ENCODE measurements around the gene PLXNA1. TPM values are rescaled to one million over a fixed set of nuclear protein-coding genes. Genes with fewer than 3 reads are reported as not detected.

The PLXNA1 gene
- polyA plus RNA-seq, 1 donor from 2014 or later, result 65.6 TPM

GRCh38 chr3:126971891-126972351, 11.0 kb upstream of the PLXNA1 start:
- H3K4me2 ChIP-seq (ENCODE audit: low read length), result no peak overlapping the region
- TF ChIP-seq EZH2 (IDR thresholded peaks at IDR 0.05; ENCODE audit: borderline replicate concordance, insufficient read depth, low read length, poor library complexity, severe bottlenecking), result no peak
- no peak for TF ChIP-seq REST (IDR thresholded peaks at IDR 0.05; ENCODE audit: borderline replicate concordance)
- no peak for TF ChIP-seq EP300 (conservative IDR thresholded peaks at IDR 0.05; ENCODE audit: poor library complexity, severe bottlenecking)
- TF ChIP-seq RAD21 (conservative IDR thresholded peaks at IDR 0.05), result no peak
- no peak for TF ChIP-seq SMC3 (conservative IDR thresholded peaks at IDR 0.05; ENCODE audit: poor library complexity)
- TF ChIP-seq POLR2AphosphoS5 (IDR thresholded peaks at IDR 0.05), result no peak
- TF ChIP-seq CTCF (IDR thresholded peaks at IDR 0.05; ENCODE audit: poor library complexity, severe bottlenecking), result no peak
- no peak for TF ChIP-seq MXI1 (conservative IDR thresholded peaks at IDR 0.05; ENCODE audit: poor library complexity, severe bottlenecking)
- TF ChIP-seq TAF1 (IDR thresholded peaks at IDR 0.05; ENCODE audit: low read depth), result no peak
- H3K9me2 ChIP-seq (ENCODE audit: insufficient read depth, low read length), result no peaks in the 10 kb centered on the region
- H4K20me1 ChIP-seq (ENCODE audit: insufficient read depth), result no peaks in the 10 kb centered on the region
- no peaks in the 10 kb centered on the region for H3K9me3 ChIP-seq (ENCODE audit: low read length)
- no peaks in the 10 kb centered on the region for H3K27me3 ChIP-seq (ENCODE audit: insufficient read depth, low read depth, low read length)
- H3K9ac ChIP-seq (ENCODE audit: low read length), result no peak overlapping the region
- H3K4me3 ChIP-seq (ENCODE audit: low read length), result no peak overlapping the region
- no peaks in the 10 kb centered on the region for H3K79me2 ChIP-seq (replicated peaks; ENCODE audit: insufficient read depth, low read length)
- H3K36me3 ChIP-seq (ENCODE audit: insufficient read depth, low read length), result no peaks in the 10 kb centered on the region
- no peak overlapping the region for H2AFZ ChIP-seq (ENCODE audit: low read depth, low read length)
- no peaks in the 10 kb centered on the region for H3F3A ChIP-seq (ENCODE audit: insufficient read depth, low read length, poor library complexity, severe bottlenecking)
- no peak overlapping the region for H3K27ac ChIP-seq (ENCODE audit: low read length)

- Histone ChIP-seq H3K79me2 (replicated peaks; ENCODE audit: insufficient read depth, low read length) (no peaks in the 10 kb centered on the region), H3K27me3 (ENCODE audit: insufficient read depth, low read depth, low read length) (no peaks in the 10 kb centered on the region), H3K4me2 (ENCODE audit: low read length) (no peak overlapping the region), H3K36me3 (ENCODE audit: insufficient read depth, low read length) (no peaks in the 10 kb centered on the region), H2AFZ (ENCODE audit: low read depth, low read length) (no peak overlapping the region), H3F3A (ENCODE audit: insufficient read depth, low read length, poor library complexity, severe bottlenecking) (no peaks in the 10 kb centered on the region), H3K4me3 (ENCODE audit: low read length) (no peak overlapping the region), H4K20me1 (ENCODE audit: insufficient read depth) (no peaks in the 10 kb centered on the region), H3K27ac (ENCODE audit: low read length) (no peak overlapping the region), H3K9me3 (ENCODE audit: low read length) (no peaks in the 10 kb centered on the region), H3K9ac (ENCODE audit: low read length) (no peak overlapping the region), H3K9me2 (ENCODE audit: insufficient read depth, low read length) (no peaks in the 10 kb centered on the region)
- TF ChIP-seq EZH2 (IDR thresholded peaks at IDR 0.05; ENCODE audit: borderline replicate concordance, insufficient read depth, low read length, poor library complexity, severe bottlenecking), result no peak
- TF ChIP-seq SMC3 (conservative IDR thresholded peaks at IDR 0.05; ENCODE audit: poor library complexity), result no peak
- TF ChIP-seq EP300 (conservative IDR thresholded peaks at IDR 0.05; ENCODE audit: poor library complexity, severe bottlenecking), result no peak
- TF ChIP-seq POLR2AphosphoS5 (IDR thresholded peaks at IDR 0.05), result no peak
- TF ChIP-seq TAF1 (IDR thresholded peaks at IDR 0.05; ENCODE audit: low read depth), result no peak
- no peak for TF ChIP-seq RAD21 (conservative IDR thresholded peaks at IDR 0.05)
- no peak for TF ChIP-seq CTCF (IDR thresholded peaks at IDR 0.05; ENCODE audit: poor library complexity, severe bottlenecking)
- no peak for TF ChIP-seq REST (IDR thresholded peaks at IDR 0.05; ENCODE audit: borderline replicate concordance)
- no peak for TF ChIP-seq MXI1 (conservative IDR thresholded peaks at IDR 0.05; ENCODE audit: poor library complexity, severe bottlenecking)
Measured at GRCh38 chr3:126972866-126973265, 10.0 kb upstream of the PLXNA1 start.
